Mesenteric fat pad (tissue), 1 donor: ENCODE data around the gene PCDH8. TPM values are rescaled to one million over a fixed set of nuclear protein-coding genes. Genes with fewer than 3 reads are reported as not detected.
"Not testable (repeated sequence)": the region's sequence is repeated elsewhere in the genome, so short reads cannot be mapped to it uniquely, and the experiment has no call there.

Experiments
- DNase-seq: peaks from one replicate; pipeline ENCODE4 v3.0.0-alpha.2; 2020; ENCODE audit warnings: low spot score
- total RNA-seq: library from RNA; stranded (reverse); fragmentation: NEBNext Ultra II Directional; extraction: Animal tissue kit (Norgen Biotek cat#: 25700); gene quantifications from one replicate; pipeline ENCODE4 v1.2.1, GENCODE V29; 2021
- donor health status: DM: yes; HTN: yes; CAD: no.

Gene PCDH8
- total RNA-seq, 1 donor from 2014 or later: not detected

DNA sequence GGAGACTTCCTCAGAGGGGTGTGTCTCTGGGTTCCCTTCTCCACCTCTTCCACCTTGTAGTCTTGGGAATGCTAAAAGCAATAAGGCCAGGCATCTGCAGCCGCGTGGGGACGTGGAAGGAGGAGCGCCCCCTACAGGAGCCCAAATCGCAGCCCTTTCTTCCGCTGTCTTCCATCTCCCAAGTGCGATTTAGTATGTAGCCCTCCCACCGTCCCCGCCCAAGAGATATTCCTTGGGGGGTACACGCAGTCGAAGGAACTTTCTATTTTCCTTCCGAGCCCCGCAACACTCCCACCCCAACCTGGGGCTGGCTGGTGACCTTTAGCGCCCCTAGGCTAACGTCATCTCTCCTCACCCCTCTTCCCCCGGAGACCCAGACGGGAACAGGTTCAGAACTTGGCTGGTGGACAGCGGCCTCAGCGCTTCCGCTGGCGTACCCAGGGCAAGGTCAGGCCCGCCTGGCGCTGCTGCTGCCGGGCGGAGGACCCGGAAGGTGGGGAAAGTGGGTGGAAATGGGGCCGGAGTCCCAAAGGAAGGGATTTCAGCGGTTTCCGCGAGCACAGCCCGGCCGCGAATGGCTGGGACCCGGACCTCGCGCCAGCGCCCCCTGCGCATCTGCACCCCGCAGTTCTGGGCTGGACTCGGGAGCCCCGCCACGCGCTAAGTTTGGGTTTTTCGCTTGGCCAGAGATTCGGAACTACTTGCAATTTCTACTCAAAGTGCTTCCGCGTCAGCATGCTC, 2.1 kb upstream of the PCDH8 start:
- no peak for DNase-seq

GRCh38 chr13:52850072-52850395, 1.6 kb upstream of the PCDH8 start:
- DNase-seq: no peak

- no peak for DNase-seq
Measured at GRCh38 chr13:52849291-52850071, 1.0 kb upstream of the PCDH8 start.

DNA sequence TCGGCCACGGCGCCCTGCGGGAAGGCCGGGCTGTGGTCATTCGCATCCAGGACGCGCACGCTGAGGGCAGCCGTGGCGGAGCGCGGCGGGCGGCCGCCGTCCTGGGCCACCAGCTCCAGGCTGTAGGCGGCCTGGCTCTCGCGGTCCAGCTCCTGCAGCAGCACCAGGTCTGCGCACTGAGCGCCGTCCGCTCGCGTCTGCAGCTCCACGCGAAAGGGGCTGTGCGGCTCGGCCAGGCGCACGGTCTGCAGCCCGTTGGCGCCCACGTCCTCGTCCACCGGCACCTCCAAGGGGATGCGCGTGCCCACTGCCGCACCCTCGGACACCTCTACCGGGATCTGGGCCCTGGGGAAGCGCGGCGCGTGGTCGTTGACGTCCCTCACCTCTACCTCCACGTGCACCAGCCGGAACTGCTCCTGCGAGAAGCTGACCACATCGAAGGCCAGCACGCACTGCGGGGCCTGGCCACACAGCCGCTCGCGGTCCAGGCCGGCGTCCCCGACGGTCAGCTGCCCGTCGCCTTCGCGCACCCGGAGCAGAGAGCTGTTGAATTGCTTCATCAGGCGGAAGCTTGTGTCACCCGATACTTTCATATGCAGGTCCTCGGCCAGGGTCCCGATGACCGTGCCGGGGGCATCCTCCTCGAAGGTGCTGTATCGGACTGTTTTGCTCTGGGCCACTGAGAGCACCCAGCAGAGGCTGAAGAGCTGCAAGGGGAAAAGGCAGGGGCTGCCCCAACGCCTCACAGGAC, 583 bp downstream of the PCDH8 start:
- DNase-seq: no peak

- DNase-seq: no peak
Measured at GRCh38 chr13:52847322-52847681, 1.1 kb downstream of the PCDH8 start.

DNA sequence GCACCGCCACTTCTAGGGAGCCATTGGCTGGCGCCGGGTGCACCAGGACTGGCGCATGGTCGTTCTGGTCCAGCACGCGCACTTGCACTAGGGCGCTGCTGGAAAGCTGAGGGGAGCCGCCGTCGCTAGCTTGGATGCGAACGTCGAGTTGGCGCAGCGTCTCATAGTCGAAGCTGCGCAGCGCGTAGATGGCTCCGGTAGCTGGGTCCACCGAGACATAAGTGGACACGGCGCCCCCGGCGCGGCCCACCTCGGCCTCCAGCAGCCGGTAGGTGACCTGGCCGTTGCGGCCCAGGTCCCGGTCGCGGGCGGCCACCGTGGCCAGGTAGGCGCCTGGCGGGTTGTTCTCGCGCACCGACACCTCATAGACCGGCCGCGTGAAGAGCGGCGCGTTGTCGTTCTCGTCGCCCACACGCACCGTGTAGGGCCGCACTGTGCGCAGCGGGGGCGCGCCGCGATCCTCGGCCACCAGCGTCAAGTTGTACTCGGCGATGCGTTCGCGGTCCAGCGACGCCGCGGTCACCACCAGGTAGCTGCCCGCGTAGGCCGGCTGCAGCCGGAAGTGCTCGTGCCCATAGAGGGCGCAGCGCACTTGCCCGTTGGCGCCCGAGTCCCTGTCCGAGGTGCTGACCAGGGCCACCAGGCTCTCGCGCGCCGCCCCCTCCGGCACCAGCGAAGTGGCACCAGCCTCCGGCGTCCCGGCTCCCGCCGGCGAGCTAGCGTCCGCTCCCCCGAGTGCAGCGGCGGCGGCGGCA, 1.7 kb downstream of the PCDH8 start:
- no peak for DNase-seq

DNA sequence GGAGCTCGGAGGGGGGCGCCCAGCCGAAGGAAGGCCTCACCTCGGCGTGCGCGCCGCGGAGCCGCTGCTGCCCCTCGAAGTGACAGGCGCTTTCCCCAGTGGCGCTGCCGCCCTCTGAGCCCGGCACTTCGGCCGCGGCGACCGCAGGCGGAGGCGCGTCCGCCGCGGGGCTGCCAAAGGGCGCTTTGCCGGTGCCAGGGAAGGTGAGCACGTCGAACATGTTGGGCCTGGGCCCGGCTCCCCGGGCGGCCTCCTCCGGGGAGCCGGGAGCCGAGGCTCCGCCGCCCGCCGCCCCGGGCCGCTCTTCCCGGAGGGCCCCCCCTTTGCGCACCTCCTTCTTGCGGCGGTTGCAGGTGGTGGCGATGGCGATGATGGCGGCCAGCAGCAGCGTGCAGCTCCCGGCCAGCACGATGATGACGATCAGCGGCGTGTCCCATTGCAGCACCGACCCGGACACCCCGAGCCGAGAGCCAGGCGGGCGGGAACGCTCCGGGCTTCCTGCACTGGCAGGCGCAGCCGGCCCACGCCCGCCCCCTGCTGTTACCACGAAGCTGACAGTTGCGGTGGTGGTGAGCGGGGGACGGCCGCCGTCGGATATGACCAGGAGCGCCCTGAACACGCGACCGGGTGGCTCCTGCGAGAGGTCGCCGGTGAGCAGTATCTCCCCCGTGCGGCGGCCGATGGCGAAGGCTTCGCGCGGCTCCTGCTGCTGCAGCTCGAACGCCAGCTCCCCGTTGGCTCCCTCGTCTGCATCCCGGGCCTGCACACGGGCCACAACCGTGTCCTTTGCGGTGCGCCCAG, 2.5 kb downstream of the PCDH8 start:
- no peak for DNase-seq

DNA sequence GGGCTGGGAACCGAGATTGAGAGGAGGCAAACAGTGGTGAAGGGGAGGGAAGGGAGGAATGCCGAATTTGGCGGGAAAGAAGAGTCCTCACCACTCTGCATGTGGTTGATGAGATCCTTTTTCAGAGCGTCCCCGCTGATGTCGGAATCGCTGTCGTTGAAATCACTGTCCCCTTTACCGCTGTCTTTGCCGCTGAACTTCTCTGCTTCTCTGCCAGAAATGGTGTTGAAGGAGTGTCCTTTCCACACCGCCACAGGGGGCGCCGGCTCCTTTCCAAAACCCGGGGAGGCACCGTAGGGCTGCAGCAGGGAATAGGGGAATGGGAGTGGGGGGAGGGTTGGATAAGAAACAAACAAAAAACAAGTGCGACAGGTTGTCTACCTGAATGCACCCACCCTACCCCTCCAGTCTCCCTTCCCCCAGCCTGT, 3.1 kb downstream of the PCDH8 start:
- DNase-seq: no peak

GRCh38 chr13:52844836-52845235, 3.6 kb downstream of the PCDH8 start:
- no peak for DNase-seq

GRCh38 chr13:52842441-52842840, 6.0 kb downstream of the PCDH8 start:
- no peak for DNase-seq

DNA sequence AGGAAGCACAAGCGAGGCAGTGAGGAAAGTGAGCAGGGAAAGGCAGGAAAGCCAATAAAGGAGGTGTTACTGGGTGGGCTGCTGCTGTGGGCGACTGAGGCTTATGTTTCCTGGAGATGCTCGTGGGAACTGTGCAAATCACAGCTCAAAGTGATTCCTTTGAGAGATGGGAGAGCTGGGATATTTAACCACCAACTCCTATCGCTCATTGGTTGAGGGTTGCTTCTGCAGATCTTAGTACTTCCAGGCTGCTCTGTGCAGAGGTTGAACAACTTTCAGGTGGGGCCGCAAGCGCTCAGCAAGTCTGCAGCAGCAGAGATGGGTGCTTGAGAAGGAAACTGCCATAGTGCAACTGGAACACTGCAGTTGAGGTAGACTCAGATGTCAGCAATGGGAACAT, 8.4 kb downstream of the PCDH8 start:
- no peak for DNase-seq

- DNase-seq: no peak
Measured at GRCh38 chr13:52838433-52839107, 9.9 kb downstream of the PCDH8 start.

- DNase-seq: no peak
Measured at GRCh38 chr13:52837850-52838249, 10.6 kb downstream of the PCDH8 start.

DNA sequence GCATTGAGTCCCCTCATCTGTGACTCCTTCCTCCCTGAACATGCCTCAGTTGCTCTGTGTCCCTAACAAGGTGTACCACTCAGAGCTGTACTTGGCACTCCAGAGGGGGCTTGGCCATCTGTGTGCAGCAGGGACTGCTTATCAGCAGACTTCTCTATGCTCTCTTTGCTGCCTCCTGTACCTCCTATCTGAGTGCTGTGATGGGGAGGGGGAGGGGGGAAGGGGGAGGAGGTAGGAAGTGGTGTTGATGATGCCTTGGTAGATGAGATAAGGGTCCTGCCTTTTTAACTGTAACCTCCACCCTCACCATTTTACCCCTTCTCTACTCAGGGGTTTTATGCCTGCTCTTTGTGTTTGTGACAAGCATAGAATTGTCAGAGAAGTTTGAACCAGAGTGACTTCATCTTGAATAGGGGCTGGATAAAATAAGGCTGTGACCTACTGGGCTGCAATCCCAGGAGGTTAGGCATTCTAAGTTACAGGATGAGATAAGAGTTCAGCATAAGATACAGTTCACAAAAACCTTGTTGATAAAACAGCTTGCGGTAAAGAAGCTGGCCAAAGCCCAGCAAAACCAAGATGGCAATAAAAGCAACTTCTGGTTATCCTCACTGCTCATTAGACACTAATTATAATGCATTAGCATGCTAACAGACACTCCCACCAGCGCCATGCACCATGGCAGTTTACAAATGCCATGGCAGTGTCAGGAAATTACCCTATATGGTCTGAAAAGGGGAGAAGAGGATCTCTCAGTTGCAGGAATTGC, 13.2 kb downstream of the PCDH8 start:
- DNase-seq: no peak

GRCh38 chr13:52833296-52833875, 15.1 kb downstream of the PCDH8 start:
- DNase-seq: no peak

DNA sequence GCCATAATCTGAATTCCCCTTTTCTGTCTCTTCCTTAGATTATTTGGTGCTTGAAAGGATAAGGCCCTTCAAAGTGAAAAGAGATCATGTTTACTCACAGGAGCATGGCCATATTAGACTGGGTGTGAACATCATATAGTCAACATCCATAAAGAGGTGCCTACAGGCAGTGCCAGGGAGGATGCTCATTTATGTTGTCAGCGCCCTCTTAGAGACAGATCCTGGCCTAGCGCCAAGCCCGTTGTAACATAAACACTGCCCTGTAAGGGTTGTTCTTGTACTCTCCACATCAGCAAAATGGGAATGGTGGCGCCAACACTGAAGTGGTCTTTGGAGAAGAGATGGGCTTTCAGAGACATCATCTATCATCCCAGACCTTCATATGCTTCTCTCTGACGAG, 16.1 kb downstream of the PCDH8 start:
- no peak for DNase-seq

GRCh38 chr13:52830946-52831345, 17.5 kb downstream of the PCDH8 start:
- DNase-seq: no peak

GRCh38 chr13:52827839-52828238, 20.6 kb downstream of the PCDH8 start:
- no peak for DNase-seq

DNA sequence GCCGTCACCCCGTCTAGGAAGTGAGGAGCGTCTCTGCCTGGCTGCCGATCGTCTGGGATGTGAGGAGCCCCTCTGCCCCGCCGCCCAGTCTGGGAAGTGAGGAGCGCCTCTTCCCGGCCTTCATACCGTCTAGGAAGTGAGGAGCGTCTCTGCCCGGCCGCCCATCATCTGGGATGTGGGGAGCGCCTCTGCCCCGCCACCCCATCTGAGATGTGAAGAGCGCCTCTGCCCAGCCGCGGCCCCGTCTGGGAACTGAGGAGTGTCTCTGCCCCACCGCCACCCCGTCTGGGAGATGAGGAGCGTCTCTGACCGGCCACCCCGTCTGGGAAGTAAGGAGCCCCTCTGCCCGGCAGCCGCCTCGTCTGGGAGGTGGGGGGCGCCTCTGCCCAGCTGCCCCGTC, 30.6 kb downstream of the PCDH8 start:
- not testable (repeated sequence) for DNase-seq
